ENCODE measurements around the gene SLC39A10.
A peak's percentile ranks its signal among the peaks of the same experiment; 100 is the strongest.
"Not testable (repeated sequence)": the region's sequence is repeated elsewhere in the genome, so short reads cannot be mapped to it uniquely, and the experiment has no call there.

The SLC39A10 gene

DNA sequence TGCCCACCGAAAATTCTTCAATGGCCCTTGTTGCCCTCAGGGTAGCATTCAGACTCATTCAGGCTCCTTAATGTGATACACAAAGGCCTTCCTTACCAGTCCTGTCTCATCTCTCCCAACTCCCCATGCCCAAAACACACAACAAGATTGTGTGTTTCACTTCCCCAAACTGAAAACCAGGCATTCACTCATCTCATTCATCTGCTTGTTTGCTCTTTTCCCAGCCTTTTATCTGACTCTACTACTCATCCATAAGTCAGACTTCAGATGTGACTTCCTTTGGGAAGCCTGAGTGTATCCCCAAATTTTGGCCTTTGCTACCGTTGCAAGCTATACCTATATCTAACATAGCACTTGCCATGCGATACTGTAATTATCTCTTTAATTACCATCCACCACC is 9.7 kb upstream of the SLC39A10 start:
- DNase-seq: no peak

GRCh38 chr2:195648370-195648769 is 8.7 kb upstream of the SLC39A10 start:
- DNase-seq: not testable (repeated sequence)

GRCh38 chr2:195648787-195649186 is 8.2 kb upstream of the SLC39A10 start:
- no peak for DNase-seq

GRCh38 chr2:195649629-195650190 is 7.3 kb upstream of the SLC39A10 start:
- no peak for DNase-seq

DNA sequence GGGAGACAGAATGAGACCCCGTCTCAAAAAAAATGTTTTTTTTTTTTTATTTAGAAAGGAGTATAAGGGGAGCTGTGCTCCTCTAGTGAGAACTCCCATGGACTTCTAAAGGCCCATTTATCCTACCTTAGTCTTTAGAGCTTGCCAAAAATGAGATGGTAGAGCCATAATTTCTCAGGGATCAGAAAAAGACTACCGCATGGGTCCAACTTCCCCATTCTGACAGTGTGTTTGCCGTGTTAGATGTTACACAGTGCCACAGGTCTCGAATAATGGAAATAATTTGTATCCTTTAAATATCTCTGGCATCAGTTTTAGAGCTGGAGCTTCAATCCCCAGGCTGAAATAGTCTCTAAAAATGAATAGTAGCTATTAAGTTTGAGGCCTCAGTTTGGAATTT is 6.0 kb upstream of the SLC39A10 start:
- no peak for DNase-seq

- DNase-seq: no peak
These were observed 4.1 kb upstream of the SLC39A10 start for GRCh38 chr2:195652911-195653310.

DNA sequence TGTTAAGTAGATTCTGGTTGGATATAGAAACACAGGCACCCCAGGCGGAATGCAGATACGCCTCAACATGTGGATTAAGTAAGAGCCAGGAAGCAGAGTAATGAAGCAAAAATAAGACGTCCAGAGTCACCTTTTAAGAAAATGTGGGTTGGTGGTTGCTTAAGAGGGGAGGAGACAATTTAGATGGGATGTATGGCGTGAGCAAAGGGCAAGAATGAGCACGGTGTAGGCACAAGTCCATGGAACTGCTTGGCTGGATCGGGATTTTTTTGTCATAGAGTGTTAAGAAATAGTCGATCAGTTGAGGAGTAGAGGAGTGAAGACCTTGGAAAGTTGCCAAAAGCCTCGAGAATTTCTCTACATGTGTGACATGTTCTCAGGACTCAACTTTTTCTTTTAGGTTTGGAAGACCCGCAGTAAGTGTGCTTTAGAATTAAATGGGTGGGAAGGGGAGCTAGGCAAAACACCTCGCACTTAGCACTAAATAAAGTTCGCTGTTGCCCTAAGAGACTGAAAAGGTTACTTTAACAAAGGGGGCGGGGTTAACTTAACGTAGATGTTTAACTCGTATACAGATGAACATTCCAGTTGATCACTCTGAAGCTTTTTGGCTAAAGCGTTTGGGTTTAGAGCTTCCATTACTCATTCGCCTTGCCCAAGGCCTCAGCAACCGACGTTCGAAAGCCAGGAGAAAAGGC is 716 bp upstream of the SLC39A10 start:
- no peak for DNase-seq

GRCh38 chr2:195657634-195658540 is 861 bp downstream of the SLC39A10 start:
- peak; percentile 46 to 69 for DNase-seq

DNA sequence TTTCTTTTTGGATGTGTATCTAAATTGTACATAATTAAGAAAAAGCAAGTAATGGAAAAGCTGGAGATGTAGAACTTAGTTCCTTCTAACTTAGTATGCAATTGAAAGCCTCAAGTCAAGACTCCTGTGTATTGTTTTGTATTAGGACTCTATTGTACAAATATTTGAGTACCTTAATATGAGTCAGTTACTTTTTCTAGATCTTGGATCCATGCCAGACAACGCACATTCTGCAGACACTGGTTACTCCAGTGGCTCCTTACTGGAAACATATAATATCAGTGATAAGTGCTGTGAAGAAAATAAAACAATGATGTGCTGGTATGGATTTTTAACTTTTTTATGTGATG is 1.5 kb downstream of the SLC39A10 start:
- peak in 1 of 2 experiments; percentile 49 for DNase-seq

DNA sequence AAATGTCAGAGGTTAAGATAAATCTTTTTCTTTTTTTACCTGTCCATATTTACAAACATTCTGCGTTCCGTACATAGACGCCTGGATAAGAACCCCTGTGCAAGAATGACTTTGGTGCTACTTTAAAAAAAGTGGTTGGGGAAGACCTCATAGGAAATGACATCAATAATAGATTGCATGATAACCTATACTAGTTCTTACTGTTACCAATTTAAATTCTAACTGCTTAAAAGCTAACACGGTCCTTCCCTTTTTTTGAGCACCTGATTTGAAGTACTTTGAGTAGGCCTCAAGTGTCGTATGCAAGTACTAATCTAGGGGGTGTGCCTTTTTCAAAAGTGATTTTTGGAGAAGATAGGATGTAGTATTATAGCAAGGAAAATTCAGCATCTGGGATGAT is 2.1 kb downstream of the SLC39A10 start:
- peak in 1 of 2 experiments; percentile 41 for DNase-seq

- DNase-seq: peak; percentile 32 to 58
These were observed 3.2 kb downstream of the SLC39A10 start for GRCh38 chr2:195659982-195660890.

DNA sequence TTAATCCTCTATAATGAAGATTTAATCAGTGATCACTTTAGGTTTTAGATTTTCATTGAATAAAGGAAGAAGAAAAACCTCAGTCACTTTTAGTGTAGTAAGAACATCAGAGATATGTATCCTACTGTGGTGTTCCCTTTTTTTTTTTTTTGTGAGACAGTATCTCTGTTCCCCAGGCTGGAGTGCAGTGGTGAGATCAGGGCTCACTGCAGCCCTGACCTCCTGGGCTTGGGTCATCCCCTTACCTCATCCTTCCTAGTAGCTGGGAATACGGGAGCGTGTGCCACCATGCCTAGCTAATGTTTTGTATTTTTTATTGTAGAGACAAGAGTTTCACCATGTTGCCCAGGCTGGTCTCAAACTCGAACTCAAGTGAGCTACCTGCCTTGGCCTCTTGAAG is 5.1 kb downstream of the SLC39A10 start:
- no peak for DNase-seq

DNA sequence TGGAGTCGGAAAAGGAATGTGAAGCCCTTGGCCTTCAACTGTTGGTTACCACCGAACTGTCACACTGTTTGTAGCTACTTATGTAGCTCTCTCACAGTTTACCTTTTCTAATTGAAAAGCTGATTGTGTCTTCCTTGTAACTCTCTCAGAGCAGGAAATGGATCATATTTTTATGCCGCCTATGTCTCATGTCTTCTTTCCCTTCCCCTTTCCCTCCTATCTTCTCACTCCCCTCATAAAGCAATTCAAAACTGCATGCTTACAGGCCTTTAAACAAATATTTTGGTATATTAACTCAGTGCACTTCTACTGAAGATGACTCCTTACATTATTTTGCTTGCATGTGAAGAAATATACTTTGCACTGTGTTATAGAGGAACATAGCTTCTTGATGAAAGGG is 6.0 kb downstream of the SLC39A10 start:
- DNase-seq: no peak

GRCh38 chr2:195664528-195664927 is 7.5 kb downstream of the SLC39A10 start:
- DNase-seq: peak in 1 of 2 experiments; percentile 3

GRCh38 chr2:195665153-195665552 is 8.1 kb downstream of the SLC39A10 start:
- DNase-seq: not testable (repeated sequence)

GRCh38 chr2:195666113-195666712 is 9.2 kb downstream of the SLC39A10 start:
- DNase-seq: no peak

- DNase-seq: no peak
These were observed 10.9 kb downstream of the SLC39A10 start for GRCh38 chr2:195667974-195668373.

DNA sequence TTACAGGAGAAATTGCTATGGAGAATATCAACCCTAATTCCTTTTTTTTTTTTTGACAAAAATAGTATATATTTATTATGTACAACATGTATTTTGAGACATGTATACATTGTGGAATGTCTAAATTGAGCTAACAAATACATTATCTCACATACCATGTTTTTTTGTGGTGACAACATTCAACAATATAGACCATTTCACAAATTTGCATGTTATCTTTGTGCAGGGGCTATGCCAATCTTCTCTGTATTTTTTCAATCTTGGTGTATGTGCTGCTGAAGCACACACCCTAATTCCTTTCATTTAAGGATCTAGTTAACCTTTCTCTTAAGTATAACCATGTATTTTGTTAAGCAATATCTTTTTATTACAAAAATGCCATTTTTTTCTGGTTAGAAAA is 13.2 kb downstream of the SLC39A10 start:
- DNase-seq: no peak

DNA sequence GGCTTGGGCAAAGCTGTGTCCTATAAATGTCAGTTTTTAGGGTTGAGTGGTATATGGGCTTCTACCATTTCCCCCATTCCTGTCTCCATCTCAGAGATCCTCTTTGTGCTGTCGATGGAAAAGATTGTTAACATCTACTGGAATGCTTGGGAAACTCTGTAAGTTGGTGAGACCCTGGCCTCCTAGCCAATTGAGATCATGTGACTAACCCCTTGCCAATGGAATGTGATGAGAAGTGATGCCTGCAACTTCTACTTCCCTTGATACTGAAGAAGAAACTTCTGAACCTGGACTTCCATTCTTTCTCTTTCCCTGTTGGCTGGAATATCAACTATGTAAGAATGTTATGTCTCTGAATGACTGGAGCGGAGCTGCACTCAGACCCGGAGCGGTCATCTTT is 14.5 kb downstream of the SLC39A10 start:
- no peak for DNase-seq

DNA sequence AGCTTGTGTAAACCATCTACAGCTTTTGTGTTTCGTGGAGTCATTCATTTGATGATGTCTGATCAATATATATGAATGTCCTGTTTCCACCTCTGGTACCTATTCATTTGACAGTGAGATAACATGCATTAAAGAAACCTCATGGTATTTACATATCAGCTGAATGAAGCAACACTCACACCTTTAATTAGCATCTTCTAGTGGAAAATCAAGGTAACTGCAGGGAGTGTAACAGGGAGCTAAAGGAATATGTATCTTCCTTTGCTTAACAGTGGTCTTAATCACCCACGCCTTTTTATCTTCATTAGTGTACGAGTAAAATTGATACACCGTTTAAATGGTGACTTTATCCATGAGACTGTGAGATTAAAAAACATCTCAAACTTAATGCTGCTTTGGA is 15.6 kb downstream of the SLC39A10 start:
- peak in 1 of 2 experiments; percentile 1 for DNase-seq

DNA sequence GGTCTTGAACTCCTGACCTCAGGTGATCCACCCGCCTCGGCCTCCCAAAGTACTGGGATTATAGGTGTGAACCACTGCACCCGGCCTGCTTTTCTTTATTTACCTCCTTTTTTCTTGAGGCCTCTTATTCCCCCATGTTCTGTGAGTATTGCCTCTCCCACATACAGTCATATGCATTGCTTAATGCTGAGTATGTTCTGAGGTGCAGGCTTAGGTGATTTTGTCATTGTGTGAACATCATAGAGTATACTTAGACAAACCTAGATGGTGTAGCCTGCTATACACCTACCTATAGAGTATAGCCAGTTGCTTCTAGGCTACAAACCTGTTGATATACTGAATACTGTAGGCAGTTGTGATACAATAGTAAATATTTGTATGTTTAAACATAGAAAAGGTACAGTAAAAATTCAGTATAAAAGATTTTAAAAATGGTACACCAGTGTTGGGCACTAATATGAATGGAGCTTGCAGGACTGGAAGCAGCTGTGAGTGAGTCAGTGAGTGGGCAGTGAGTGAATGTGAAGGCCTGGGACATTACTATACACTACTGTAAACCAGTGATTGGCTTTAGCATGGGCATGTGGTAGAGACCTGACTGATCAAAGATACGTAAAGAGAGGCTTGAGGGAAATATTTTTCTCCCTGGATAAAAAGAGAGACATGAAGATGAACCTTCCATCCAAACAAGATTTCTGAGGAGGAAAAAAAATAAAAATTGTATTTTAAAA is 17.6 kb downstream of the SLC39A10 start:
- no peak for DNase-seq

All from NCI-H524 (cell line).